ENCODE data around the gene HDAC7. TPM values are rescaled to one million over a fixed set of nuclear protein-coding genes. Genes with fewer than 3 reads are reported as not detected.

Gene HDAC7
- total RNA-seq, 1 experiment from 2014 or later, result 71.2 TPM

DNA sequence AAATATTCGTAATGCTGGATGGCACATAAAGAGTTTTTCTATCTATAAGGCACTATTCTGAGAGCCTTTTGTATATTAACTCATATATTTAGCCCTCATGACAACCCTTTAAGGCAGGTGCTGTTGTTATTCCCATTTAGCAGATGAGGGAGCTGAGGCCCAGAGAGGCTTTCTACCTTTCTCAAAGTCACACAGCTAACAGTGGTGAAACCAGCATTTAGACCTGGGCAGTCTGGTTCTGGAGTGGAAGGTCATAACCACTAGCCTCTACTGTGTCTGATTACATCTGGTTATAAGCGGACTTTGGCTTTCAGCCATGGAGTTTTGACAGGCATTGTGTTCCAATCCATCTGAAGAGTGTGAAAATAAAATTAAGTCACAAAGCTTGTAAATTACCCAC lies 41.2 kb upstream of the HDAC7 start:
- Histone ChIP-seq H3K36me3 (ENCODE audit: control insufficient read depth, insufficient read depth, low read length) (no peaks in the 10 kb centered on the region), H3K27me3 (replicated peaks; ENCODE audit: control insufficient read depth, insufficient read depth, low read length) (no peaks in the 10 kb centered on the region), H3K9me3 (no peaks in the 10 kb centered on the region), H3K4me3 (ENCODE audit: low read depth, low read length) (no peak overlapping the region), H3K4me1 (no peaks in the 10 kb centered on the region; the same call in 1 of the 2 replicates)
- intact Hi-C loops (cut with micrococcal nuclease; ENCODE audit: unreplicated experiment), result no loop called here
- H3K4me3 Mint-ChIP-seq (ENCODE audit: unreplicated experiment), result no peak overlapping the region
- H3K27me3 Mint-ChIP-seq (ENCODE audit: insufficient read depth, unreplicated experiment), result no peaks in the 10 kb centered on the region
- POLR2A ChIA-PET, result no interaction called here
- TF ChIP-seq, protein P1, sequence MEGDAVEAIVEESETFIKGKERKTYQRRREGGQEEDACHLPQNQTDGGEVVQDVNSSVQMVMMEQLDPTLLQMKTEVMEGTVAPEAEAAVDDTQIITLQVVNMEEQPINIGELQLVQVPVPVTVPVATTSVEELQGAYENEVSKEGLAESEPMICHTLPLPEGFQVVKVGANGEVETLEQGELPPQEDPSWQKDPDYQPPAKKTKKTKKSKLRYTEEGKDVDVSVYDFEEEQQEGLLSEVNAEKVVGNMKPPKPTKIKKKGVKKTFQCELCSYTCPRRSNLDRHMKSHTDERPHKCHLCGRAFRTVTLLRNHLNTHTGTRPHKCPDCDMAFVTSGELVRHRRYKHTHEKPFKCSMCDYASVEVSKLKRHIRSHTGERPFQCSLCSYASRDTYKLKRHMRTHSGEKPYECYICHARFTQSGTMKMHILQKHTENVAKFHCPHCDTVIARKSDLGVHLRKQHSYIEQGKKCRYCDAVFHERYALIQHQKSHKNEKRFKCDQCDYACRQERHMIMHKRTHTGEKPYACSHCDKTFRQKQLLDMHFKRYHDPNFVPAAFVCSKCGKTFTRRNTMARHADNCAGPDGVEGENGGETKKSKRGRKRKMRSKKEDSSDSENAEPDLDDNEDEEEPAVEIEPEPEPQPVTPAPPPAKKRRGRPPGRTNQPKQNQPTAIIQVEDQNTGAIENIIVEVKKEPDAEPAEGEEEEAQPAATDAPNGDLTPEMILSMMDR (IDR thresholded peaks at IDR 0.05; ENCODE audit: insufficient read depth in 1 of 2, low read depth in 1 of 2, low read length in 1 of 2, severe bottlenecking in 1 of 2, unreplicated experiment in 1 of 2), result no peak
- DNase-seq, result no peak
- peaks cover 5% of the 10 kb centered on the region for H3K36me3 Mint-ChIP-seq (ENCODE audit: insufficient read depth, unreplicated experiment)
- CTCF ChIA-PET, result no interaction called here
- H3K27ac Mint-ChIP-seq (ENCODE audit: unreplicated experiment), result no peak overlapping the region
- no peaks in the 10 kb centered on the region for H3K9me3 Mint-ChIP-seq (ENCODE audit: unreplicated experiment)
- H3K4me1 Mint-ChIP-seq (ENCODE audit: low read depth, unreplicated experiment), result no peaks in the 10 kb centered on the region
- BruUV-seq (replicated peaks), result no TSS peak

DNA sequence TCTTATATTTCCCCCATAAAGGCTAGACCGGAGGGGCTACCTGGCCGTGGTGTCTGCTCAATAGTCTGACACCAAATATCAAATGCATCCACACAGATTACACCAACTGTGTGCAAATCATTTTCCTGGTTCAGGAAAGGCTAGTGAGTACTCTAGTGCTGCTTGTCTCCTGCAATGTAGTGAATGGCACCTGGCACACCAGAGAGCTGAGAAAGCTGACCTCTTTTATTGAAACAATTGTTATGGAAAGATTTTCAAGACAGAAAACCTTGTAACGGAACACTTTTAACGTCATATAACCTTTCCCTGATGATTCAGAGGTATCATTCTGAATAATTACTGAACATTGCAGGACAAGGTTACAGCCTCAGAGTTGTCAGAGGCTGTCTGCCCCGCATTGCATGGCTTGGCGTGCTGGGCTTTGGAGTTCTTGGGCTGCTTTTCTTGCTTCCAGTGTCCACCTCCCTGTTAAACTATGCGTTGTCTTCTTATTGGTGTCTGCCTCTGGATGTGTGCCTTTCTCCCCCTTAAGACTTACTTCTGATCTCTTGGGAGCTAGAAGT lies 40.7 kb upstream of the HDAC7 start:
- Histone ChIP-seq H3K4me1 (no peaks in the 10 kb centered on the region; the same call in 1 of the 2 replicates), H3K36me3 (ENCODE audit: control insufficient read depth, insufficient read depth, low read length) (no peaks in the 10 kb centered on the region), H3K4me3 (ENCODE audit: low read depth, low read length) (no peak overlapping the region), H3K9me3 (no peaks in the 10 kb centered on the region), H3K27me3 (replicated peaks; ENCODE audit: control insufficient read depth, insufficient read depth, low read length) (no peaks in the 10 kb centered on the region)
- DNase-seq, result no peak
- intact Hi-C loops (cut with micrococcal nuclease; ENCODE audit: unreplicated experiment), result no loop called here
- BruUV-seq (replicated peaks), result no TSS peak
- Mint-ChIP-seq H3K27ac (ENCODE audit: unreplicated experiment) (no peak overlapping the region), H3K4me3 (ENCODE audit: unreplicated experiment) (no peak overlapping the region), H3K9me3 (ENCODE audit: unreplicated experiment) (no peaks in the 10 kb centered on the region), H3K36me3 (ENCODE audit: insufficient read depth, unreplicated experiment) (peaks cover 5% of the 10 kb centered on the region), H3K27me3 (ENCODE audit: insufficient read depth, unreplicated experiment) (no peaks in the 10 kb centered on the region), H3K4me1 (ENCODE audit: low read depth, unreplicated experiment) (no peaks in the 10 kb centered on the region)
- POLR2A ChIA-PET, result no interaction called here
- TF ChIP-seq, protein P1 (IDR thresholded peaks at IDR 0.05; ENCODE audit: insufficient read depth in 1 of 2, low read depth in 1 of 2, low read length in 1 of 2, severe bottlenecking in 1 of 2, unreplicated experiment in 1 of 2), result no peak
- CTCF ChIA-PET, result no interaction called here

DNA sequence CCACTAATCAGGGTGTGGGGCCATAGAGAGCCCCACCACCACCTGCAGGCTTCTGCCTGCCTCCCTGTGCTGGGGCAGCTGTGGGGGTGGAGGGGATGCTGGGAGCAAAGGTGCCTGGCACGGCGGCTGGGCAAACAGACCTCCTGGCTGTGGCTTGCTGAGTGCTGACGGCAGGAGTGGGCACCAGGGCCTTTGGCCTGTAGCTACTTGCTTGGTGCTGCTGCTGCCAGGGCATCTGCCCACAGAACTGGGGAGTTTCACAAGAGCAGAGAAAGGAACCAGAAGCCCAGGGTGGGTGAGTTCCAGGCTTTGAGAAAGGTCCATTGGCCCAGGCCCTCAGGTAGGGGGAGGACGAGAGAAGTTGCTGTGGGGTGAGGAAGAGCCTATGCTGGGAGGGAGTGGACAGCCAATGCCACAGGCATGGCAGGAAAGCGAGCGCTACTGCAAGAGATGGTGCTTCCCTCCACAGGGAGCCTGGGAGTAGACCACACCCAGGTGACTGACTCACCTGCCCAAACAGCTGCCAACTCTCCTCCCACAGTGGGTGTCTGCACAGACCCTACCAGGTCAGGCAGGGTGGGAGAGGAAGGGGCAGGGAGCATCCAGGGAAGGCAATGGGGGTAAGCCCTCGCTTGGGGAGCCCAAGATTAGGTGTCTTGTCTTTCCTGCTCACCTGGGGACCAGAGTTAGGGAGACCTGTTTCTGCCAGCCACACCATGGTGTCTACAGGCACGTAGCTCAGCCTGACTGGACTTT lies 39.0 kb upstream of the HDAC7 start:
- Mint-ChIP-seq H3K4me3 (ENCODE audit: unreplicated experiment) (no peak overlapping the region), H3K4me1 (ENCODE audit: low read depth, unreplicated experiment) (no peaks in the 10 kb centered on the region), H3K36me3 (ENCODE audit: insufficient read depth, unreplicated experiment) (no peaks in the 10 kb centered on the region), H3K27ac (ENCODE audit: unreplicated experiment) (no peak overlapping the region), H3K27me3 (ENCODE audit: insufficient read depth, unreplicated experiment) (no peaks in the 10 kb centered on the region), H3K9me3 (ENCODE audit: unreplicated experiment) (no peaks in the 10 kb centered on the region)
- ChIA-PET CTCF (interaction anchor here (1.0 kb wide), 1 partner anchor 21 kb away, joined by 3 read pairs; no protein-coding TSS in a partner anchor), POLR2A (no interaction called here)
- no TSS peak for BruUV-seq (replicated peaks)
- no peaks in the 10 kb centered on the region for H3K27me3 ChIP-seq (replicated peaks; ENCODE audit: control insufficient read depth, insufficient read depth, low read length)
- H3K9me3 ChIP-seq, result no peaks in the 10 kb centered on the region
- no peak overlapping the region for H3K4me3 ChIP-seq (ENCODE audit: low read depth, low read length)
- TF ChIP-seq, protein P1 (IDR thresholded peaks at IDR 0.05; ENCODE audit: insufficient read depth in 1 of 2, low read depth in 1 of 2, low read length in 1 of 2, severe bottlenecking in 1 of 2, unreplicated experiment in 1 of 2), result no peak
- no peaks in the 10 kb centered on the region; the same call in 1 of the 2 replicates for H3K4me1 ChIP-seq
- H3K36me3 ChIP-seq (ENCODE audit: control insufficient read depth, insufficient read depth, low read length), result peaks cover 2% of the 10 kb centered on the region; the same call in 1 of the 2 replicates
- DNase-seq, result no peak
- intact Hi-C loops (cut with micrococcal nuclease; ENCODE audit: unreplicated experiment), result no loop called here

Data from Caco-2 (cell line).